CD4-positive, alpha-beta T cell treated with Interleukin-4 for 1 hour (primary cell): ENCODE data around the gene AGRN.
A peak's percentile ranks its signal among the peaks of the same experiment; 100 is the strongest.

Source experiments
- DNase-seq, 2 donors: peaks; one replicate each; pipeline ENCODE4 v3.0.0-alpha.2; 2020 to 2022

Gene AGRN

DNA sequence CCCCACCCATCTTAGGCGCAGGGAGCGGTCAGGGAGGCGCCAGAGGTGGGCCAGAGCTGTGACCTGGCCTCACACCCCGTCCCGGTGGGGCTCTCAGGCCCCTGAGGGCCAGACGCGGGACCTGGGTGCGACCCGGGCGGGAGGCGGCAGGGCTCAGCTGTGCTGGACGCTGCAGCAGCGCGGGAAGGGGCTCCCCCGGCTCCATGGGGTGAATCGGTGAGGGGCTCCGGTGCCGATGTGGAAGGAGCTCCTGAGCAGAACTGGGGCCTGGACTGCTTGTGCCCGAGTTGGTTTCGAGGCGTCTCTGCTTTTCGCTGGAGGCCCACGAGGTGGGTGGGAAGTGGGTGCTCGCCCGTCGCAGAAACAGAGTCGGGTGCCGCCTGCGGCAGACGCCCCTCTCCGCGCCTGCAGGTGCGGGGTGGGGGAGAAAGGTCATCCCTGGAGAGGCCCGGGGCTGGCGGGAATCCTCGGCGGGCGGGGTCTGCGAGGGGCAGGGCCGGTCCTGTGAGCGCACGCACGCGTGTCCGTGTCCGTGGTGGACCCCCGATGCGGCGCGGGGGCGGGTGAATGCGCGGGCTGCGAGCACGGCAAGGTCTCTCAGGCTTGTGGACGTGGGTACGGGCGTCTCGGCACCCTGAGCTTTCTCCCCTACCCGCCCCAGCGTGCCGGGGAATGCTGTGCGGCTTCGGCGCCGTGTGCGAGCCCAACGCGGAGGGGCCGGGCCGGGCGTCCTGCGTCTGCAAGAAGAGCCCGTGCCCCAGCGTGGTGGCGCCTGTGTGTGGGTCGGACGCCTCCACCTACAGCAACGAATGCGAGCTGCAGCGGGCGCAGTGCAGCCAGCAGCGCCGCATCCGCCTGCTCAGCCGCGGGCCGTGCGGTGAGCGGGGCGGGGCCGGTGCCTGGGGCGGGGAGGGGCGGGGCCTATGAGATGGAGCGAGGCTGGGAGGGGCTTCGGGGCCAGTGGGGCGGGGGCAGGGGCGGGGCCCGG lies 20.4 kb downstream of the AGRN start:
- peak; percentile 82 for DNase-seq

DNA sequence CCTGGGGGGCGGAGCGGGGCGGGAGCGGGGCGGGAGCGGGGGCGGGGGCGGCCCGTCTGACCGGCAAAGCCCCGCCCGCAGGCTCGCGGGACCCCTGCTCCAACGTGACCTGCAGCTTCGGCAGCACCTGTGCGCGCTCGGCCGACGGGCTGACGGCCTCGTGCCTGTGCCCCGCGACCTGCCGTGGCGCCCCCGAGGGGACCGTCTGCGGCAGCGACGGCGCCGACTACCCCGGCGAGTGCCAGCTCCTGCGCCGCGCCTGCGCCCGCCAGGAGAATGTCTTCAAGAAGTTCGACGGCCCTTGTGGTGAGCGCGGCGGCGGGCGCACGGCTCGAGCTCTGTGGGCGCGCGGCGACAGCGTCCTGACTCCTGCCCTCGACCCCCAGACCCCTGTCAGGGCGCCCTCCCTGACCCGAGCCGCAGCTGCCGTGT lies 21.2 kb downstream of the AGRN start:
- no peak for DNase-seq

GRCh38 chr1:1041873-1042272 lies 22.0 kb downstream of the AGRN start:
- DNase-seq = no peak

- DNase-seq = no peak
These were observed 22.9 kb downstream of the AGRN start for GRCh38 chr1:1042835-1043234.

GRCh38 chr1:1043411-1043810 lies 23.5 kb downstream of the AGRN start:
- DNase-seq = no peak

GRCh38 chr1:1043921-1044320 lies 24.0 kb downstream of the AGRN start:
- DNase-seq = no peak

GRCh38 chr1:1044455-1045078 lies 24.6 kb downstream of the AGRN start:
- no peak for DNase-seq

DNA sequence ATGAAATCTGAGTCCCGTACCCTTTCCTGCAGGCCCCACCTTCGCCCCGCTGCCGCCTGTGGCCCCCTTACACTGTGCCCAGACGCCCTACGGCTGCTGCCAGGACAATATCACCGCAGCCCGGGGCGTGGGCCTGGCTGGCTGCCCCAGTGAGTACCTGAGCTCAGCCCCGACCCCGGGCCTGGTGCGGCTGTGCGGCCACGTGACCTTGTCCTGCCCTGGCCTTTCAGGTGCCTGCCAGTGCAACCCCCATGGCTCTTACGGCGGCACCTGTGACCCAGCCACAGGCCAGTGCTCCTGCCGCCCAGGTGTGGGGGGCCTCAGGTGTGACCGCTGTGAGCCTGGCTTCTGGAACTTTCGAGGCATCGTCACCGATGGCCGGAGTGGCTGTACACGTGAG lies 25.2 kb downstream of the AGRN start:
- DNase-seq = no peak

DNA sequence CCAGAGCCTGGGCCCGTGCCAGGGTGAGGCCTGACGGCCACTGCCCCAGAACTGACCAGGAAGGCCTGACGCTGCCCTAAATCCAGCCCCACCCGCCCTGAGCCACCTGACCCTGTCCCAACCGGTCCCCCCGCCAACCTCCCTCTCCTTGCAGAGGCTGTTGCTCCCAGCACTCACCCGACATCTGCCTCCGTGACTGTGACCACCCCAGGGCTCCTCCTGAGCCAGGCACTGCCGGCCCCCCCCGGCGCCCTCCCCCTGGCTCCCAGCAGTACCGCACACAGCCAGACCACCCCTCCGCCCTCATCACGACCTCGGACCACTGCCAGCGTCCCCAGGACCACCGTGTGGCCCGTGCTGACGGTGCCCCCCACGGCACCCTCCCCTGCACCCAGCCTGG lies 26.3 kb downstream of the AGRN start:
- DNase-seq = no peak

DNA sequence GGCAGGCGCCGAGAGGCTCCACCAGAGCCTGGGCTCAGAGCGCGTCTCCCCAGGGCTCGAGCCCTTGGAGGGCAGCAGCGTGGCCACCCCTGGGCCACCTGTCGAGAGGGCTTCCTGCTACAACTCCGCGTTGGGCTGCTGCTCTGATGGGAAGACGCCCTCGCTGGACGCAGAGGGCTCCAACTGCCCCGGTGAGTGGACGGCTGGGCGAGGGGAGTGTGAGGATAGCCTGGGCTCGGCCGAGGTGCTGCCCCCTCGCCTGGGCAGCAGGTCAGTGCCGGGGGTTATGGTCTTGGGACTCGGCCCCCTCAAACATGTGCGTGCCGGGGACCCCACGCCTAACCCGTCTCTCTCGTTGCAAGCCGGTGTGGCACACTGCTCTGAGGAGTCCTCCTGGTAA lies 26.8 kb downstream of the AGRN start:
- DNase-seq = no peak

DNA sequence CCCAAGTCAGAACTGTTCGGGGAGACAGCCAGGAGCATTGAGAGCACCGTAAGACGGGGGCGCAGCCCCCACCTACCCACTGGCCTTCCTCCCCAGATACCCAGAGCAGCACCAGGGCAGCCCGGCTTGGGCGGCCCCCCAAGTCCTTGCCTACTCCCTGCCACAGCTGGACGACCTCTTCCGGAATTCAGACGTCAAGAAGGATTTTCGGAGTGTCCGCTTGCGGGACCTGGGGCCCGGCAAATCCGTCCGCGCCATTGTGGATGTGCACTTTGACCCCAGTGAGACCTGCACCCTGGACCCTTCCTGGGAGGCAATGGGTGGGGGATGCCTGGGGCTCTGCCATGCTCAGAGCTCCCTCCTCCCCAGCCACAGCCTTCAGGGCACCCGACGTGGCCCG lies 27.5 kb downstream of the AGRN start:
- DNase-seq = no peak

DNA sequence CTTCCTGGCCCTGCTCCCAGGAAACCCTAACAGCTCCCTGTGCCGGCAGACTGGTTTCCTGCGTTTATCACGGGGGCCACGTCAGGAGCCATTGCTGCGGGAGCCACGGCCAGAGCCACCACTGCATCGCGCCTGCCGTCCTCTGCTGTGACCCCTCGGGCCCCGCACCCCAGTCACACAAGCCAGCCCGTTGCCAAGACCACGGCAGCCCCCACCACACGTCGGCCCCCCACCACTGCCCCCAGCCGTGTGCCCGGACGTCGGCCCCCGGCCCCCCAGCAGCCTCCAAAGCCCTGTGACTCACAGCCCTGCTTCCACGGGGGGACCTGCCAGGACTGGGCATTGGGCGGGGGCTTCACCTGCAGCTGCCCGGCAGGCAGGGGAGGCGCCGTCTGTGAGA lies 28.0 kb downstream of the AGRN start:
- DNase-seq = no peak

- no peak for DNase-seq
These were observed 28.8 kb downstream of the AGRN start for GRCh38 chr1:1048765-1049164.

DNA sequence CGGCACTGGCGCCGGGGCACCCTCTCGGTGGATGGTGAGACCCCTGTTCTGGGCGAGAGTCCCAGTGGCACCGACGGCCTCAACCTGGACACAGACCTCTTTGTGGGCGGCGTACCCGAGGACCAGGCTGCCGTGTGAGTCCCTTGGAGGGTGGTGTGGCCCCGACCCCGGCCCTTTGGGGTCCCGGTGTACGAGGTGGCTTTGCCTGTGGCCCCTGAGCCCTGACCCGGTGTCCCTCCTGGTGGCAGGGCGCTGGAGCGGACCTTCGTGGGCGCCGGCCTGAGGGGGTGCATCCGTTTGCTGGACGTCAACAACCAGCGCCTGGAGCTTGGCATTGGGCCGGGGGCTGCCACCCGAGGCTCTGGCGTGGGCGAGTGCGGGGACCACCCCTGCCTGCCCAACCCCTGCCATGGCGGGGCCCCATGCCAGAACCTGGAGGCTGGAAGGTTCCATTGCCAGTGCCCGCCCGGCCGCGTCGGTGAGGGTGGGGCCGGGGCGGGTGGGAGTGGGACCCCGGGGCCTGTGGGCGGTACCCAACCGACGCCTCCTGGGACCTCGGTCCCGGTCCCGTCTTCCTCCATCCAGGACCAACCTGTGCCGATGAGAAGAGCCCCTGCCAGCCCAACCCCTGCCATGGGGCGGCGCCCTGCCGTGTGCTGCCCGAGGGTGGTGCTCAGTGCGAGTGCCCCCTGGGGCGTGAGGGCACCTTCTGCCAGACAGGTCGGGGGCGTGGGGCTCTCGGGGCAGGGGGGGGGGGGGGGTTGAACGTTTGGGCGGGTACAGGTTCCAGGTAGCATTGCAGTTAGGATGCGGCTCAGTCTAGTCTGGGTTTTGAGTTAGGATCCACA lies 29.6 kb downstream of the AGRN start:
- no peak for DNase-seq

DNA sequence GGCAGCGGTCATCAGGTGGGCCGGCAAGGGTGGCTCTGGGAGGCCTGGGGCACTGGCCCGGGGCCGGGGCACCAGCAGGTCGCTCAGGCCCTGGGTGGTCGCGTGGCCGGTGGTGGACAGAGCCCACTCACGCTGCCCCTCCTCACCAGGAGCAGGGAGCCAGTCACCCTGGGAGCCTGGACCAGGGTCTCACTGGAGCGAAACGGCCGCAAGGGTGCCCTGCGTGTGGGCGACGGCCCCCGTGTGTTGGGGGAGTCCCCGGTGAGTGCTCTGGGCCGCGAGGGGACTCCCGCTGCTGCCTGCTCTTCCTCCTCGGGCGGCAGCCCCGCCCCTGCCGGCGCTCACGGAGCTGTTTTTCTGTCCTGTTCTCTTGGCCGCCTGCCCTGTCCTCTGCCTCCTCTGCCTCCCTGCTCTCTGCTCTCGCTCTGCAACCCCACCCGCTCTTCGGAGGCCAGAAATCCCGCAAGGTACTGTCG lies 30.7 kb downstream of the AGRN start:
- no peak for DNase-seq

GRCh38 chr1:1051127-1051810 lies 31.3 kb downstream of the AGRN start:
- DNase-seq = no peak

DNA sequence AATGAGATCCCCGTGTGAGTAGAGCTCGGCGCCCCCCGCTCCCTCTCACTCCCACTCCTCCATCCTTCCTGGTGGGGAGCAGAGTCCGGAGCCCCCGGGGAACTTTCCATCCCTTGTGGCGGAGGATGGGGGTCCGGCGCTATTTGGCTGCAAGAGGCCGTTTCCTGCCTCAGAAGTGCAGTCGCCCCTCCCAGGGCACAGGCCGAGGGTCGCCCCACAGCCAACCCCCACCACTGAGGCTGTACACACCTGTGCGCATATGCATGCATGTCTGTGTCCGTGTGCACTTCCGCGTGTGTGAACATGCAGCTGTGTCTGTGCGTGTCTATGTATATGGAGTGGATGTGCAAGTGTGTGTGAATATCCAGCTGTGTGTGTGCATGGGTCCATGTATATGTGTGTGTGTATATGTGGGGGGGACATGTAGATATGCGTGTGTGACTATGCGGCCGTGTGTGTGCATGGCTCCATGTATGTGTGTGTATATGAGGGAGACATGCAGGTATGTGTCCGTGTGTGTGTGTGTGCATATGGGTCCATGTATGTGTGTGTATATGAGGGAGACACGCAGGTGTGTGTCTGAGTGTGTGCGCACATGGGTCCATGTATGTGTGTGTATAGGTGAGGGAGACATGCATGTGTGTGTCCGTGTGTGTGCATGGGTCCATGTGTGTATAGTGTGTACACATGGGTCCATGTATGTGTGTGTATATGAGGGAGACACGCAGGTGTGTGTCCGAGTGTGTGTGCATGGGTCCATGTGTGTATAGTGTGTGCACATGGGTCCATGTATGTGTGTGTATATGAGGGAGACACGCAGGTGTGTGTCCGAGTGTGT lies 32.3 kb downstream of the AGRN start:
- no peak for DNase-seq

GRCh38 chr1:1053022-1053421 lies 33.1 kb downstream of the AGRN start:
- no peak for DNase-seq

GRCh38 chr1:1053682-1054081 lies 33.8 kb downstream of the AGRN start:
- DNase-seq = no peak

- no peak for DNase-seq
These were observed 34.3 kb downstream of the AGRN start for GRCh38 chr1:1054099-1054700.

- no peak for DNase-seq
These were observed 35.1 kb downstream of the AGRN start for GRCh38 chr1:1054971-1055370.
